ENCODE results near the gene BRD9. TPM values are rescaled to one million over a fixed set of nuclear protein-coding genes. Genes with fewer than 3 reads are reported as not detected.

The BRD9 gene
- total RNA-seq, 1 donor = 35.8 TPM

- no peaks in the 10 kb centered on the region for H3K27me3 ChIP-seq (ENCODE audit: insufficient read depth, low read length)
- DNase-seq (ENCODE audit: insufficient read length, low spot score, missing footprints) = no peak
- no peaks in the 10 kb centered on the region for H3K79me2 ChIP-seq (ENCODE audit: insufficient read depth, low read length)
- no peaks in the 10 kb centered on the region for H3K9me3 ChIP-seq (ENCODE audit: low read depth, low read length)
- no peak for TF ChIP-seq CTCF (IDR thresholded peaks at IDR 0.05; ENCODE audit: extremely low read depth, low read depth, low read length)
- no peaks in the 10 kb centered on the region for H4K20me1 ChIP-seq (ENCODE audit: insufficient read depth, low read length)
- H3K4me3 ChIP-seq (ENCODE audit: insufficient read depth, low read length) = no peak overlapping the region
- H3K27ac ChIP-seq (ENCODE audit: low read depth, low read length) = no peak overlapping the region
- H3K4me2 ChIP-seq (ENCODE audit: insufficient read depth, low read length) = no peak overlapping the region
- no peak overlapping the region for H2AFZ ChIP-seq (ENCODE audit: low read length)
- peaks cover 30% of the 10 kb centered on the region for H3K36me3 ChIP-seq (ENCODE audit: insufficient read depth, low read length)
- H3K4me1 ChIP-seq (ENCODE audit: insufficient read depth, low read length) = no peaks in the 10 kb centered on the region
Measured at GRCh38 chr5:905139-905642, 12.6 kb upstream of the BRD9 start.

GRCh38 chr5:903756-904096 is 11.1 kb upstream of the BRD9 start:
- Histone ChIP-seq H3K27me3 (ENCODE audit: insufficient read depth, low read length) (no peaks in the 10 kb centered on the region), H4K20me1 (ENCODE audit: insufficient read depth, low read length) (no peaks in the 10 kb centered on the region), H3K4me1 (ENCODE audit: insufficient read depth, low read length) (no peaks in the 10 kb centered on the region), H3K36me3 (ENCODE audit: insufficient read depth, low read length) (peaks cover 30% of the 10 kb centered on the region), H3K4me2 (ENCODE audit: insufficient read depth, low read length) (no peak overlapping the region), H3K79me2 (ENCODE audit: insufficient read depth, low read length) (no peaks in the 10 kb centered on the region), H3K27ac (ENCODE audit: low read depth, low read length) (no peak overlapping the region), H3K9me3 (ENCODE audit: low read depth, low read length) (no peaks in the 10 kb centered on the region), H3K4me3 (ENCODE audit: insufficient read depth, low read length) (no peak overlapping the region), H2AFZ (ENCODE audit: low read length) (no peak overlapping the region)
- peak; percentile 61 for DNase-seq (ENCODE audit: insufficient read length, low spot score, missing footprints)
- no peak for TF ChIP-seq CTCF (IDR thresholded peaks at IDR 0.05; ENCODE audit: extremely low read depth, low read depth, low read length)

GRCh38 chr5:902129-902916 is 9.7 kb upstream of the BRD9 start:
- DNase-seq (ENCODE audit: insufficient read length, low spot score, missing footprints) = no peak
- H2AFZ ChIP-seq (ENCODE audit: low read length) = no peak overlapping the region
- H3K9me3 ChIP-seq (ENCODE audit: low read depth, low read length) = no peaks in the 10 kb centered on the region
- H3K27me3 ChIP-seq (ENCODE audit: insufficient read depth, low read length) = no peaks in the 10 kb centered on the region
- H3K36me3 ChIP-seq (ENCODE audit: insufficient read depth, low read length) = peaks cover 24% of the 10 kb centered on the region
- no peak overlapping the region for H3K27ac ChIP-seq (ENCODE audit: low read depth, low read length)
- no peak overlapping the region for H3K4me2 ChIP-seq (ENCODE audit: insufficient read depth, low read length)
- no peaks in the 10 kb centered on the region for H3K4me1 ChIP-seq (ENCODE audit: insufficient read depth, low read length)
- no peak for TF ChIP-seq CTCF (IDR thresholded peaks at IDR 0.05; ENCODE audit: extremely low read depth, low read depth, low read length)
- no peaks in the 10 kb centered on the region for H3K79me2 ChIP-seq (ENCODE audit: insufficient read depth, low read length)
- H4K20me1 ChIP-seq (ENCODE audit: insufficient read depth, low read length) = no peaks in the 10 kb centered on the region
- no peak overlapping the region for H3K4me3 ChIP-seq (ENCODE audit: insufficient read depth, low read length)

- no peak overlapping the region for H3K4me2 ChIP-seq (ENCODE audit: insufficient read depth, low read length)
- no peak overlapping the region for H3K27ac ChIP-seq (ENCODE audit: low read depth, low read length)
- H3K4me1 ChIP-seq (ENCODE audit: insufficient read depth, low read length) = no peaks in the 10 kb centered on the region
- no peak for DNase-seq (ENCODE audit: insufficient read length, low spot score, missing footprints)
- no peaks in the 10 kb centered on the region for H3K27me3 ChIP-seq (ENCODE audit: insufficient read depth, low read length)
- H3K9me3 ChIP-seq (ENCODE audit: low read depth, low read length) = no peaks in the 10 kb centered on the region
- H4K20me1 ChIP-seq (ENCODE audit: insufficient read depth, low read length) = no peaks in the 10 kb centered on the region
- TF ChIP-seq CTCF (IDR thresholded peaks at IDR 0.05; ENCODE audit: extremely low read depth, low read depth, low read length) = no peak
- peaks cover 29% of the 10 kb centered on the region for H3K36me3 ChIP-seq (ENCODE audit: insufficient read depth, low read length)
- H2AFZ ChIP-seq (ENCODE audit: low read length) = no peak overlapping the region
- H3K4me3 ChIP-seq (ENCODE audit: insufficient read depth, low read length) = no peak overlapping the region
- no peaks in the 10 kb centered on the region for H3K79me2 ChIP-seq (ENCODE audit: insufficient read depth, low read length)
Measured at GRCh38 chr5:900781-901180, 8.2 kb upstream of the BRD9 start.
